SK-N-SH (cell line): Measurements from ENCODE around the gene HES1. TPM values are rescaled to one million over a fixed set of nuclear protein-coding genes. Genes with fewer than 3 reads are reported as not detected.

Experiments
- CTCF ChIA-PET: fragments of 300-600, 350-600 bp; formaldehyde crosslinking; extraction: SDS; loops from one replicate; lab custom pipeline; 2021; lab: Yijun Ruan, JAX
- POLR2A ChIA-PET: fragments of 350-600 bp; sonication (Branson Sonifier 250); formaldehyde crosslinking; extraction: SDS; loops from one replicate; lab custom pipeline; 2020; ENCODE audit warnings: antibody characterized with exemption, inconsistent platforms; lab: Yijun Ruan, JAX
- DNase-seq: peaks from one replicate; pipeline ENCODE4 v3.0.0; 2012
- H2AFZ ChIP-seq: fragments of 200-600 bp; sonication (generic); 2 replicates; pipeline ENCODE4 v1.8.1; 2016; ENCODE audit warnings: antibody characterized with exemption, mild to moderate bottlenecking, low read depth
- H3F3A ChIP-seq: fragments of 200-600 bp; sonication (generic); replicated peaks from 2 replicates; pipeline ENCODE3; 2016; ENCODE audit warnings: antibody characterized with exemption, mild to moderate bottlenecking; ENCODE audit not compliant: insufficient read depth
- H3K27ac ChIP-seq, 2 experiments: fragments of 200-500 bp in 1 of 2; fragments of 200-600 bp in 1 of 2; sonication (Bioruptor generic) in 1 of 2; sonication (generic), shearing (Covaris generic) in 1 of 2; 2 replicates each; pipeline versions ENCODE4 v1.5.1 to v1.6.1; 2014 to 2016; ENCODE audit warnings: low read depth in 2 of 2, inconsistent platforms in 1 of 2, low read length in 1 of 2, mild to moderate bottlenecking in 1 of 2, mixed read lengths in 1 of 2
- H3K27me3 ChIP-seq: fragments of 200-600 bp; sonication (generic), shearing (Covaris generic); 2 replicates; pipeline ENCODE4 v1.6.1; 2016; ENCODE audit warnings: mixed run types; ENCODE audit not compliant: insufficient read depth
- H3K36me3 ChIP-seq, 2 experiments: fragments of 200-500 bp in 1 of 2; fragments of 200-600 bp in 1 of 2; sonication (Bioruptor generic) in 1 of 2; sonication (generic) in 1 of 2; replicated peaks in 1 of 2; 2 replicates each; pipeline versions ENCODE3 to v1.5.1; 2014 to 2016; ENCODE audit warnings: low read length in 1 of 2, mild to moderate bottlenecking in 1 of 2; ENCODE audit not compliant: insufficient read depth in 2 of 2, control insufficient read depth in 1 of 2
- H3K4me1 ChIP-seq, 2 experiments: fragments of 200-500 bp in 1 of 2; fragments of 200-600 bp in 1 of 2; sonication (Bioruptor generic) in 1 of 2; sonication (generic), shearing (Covaris generic) in 1 of 2; 2 replicates each; pipeline versions ENCODE4 v1.5.1 to v1.6.1; 2014 to 2016; ENCODE audit warnings: low read depth in 1 of 2, low read length in 1 of 2, mixed run types in 1 of 2; ENCODE audit not compliant: insufficient read depth in 2 of 2, control insufficient read depth in 1 of 2
- H3K4me2 ChIP-seq: fragments of 200-600 bp; sonication (generic), shearing (Covaris generic); 2 replicates; pipeline ENCODE4 v1.6.1; 2017; ENCODE audit warnings: mixed run types
- H3K4me3 ChIP-seq, 2 experiments: fragments of 200-500 bp in 1 of 2; fragments of 200-600 bp in 1 of 2; sonication (Bioruptor generic) in 1 of 2; sonication (generic), shearing (Covaris generic) in 1 of 2; 2 replicates each; pipeline versions ENCODE4 v1.5.1 to v1.8.1; 2014 to 2016; ENCODE audit warnings: low read depth in 2 of 2, inconsistent platforms in 1 of 2, low read length in 1 of 2, mild to moderate bottlenecking in 1 of 2, mixed read lengths in 1 of 2, moderate library complexity in 1 of 2
- H3K79me2 ChIP-seq: fragments of 200-600 bp; sonication (generic); 2 replicates; pipeline ENCODE4 v1.8.1; 2017; ENCODE audit warnings: mild to moderate bottlenecking; ENCODE audit not compliant: insufficient read depth
- H3K9ac ChIP-seq: fragments of 200-600 bp; sonication (generic); 2 replicates; pipeline ENCODE4 v1.6.1; 2017; ENCODE audit warnings: mixed run types
- H3K9me2 ChIP-seq: fragments of 200-600 bp; sonication (generic); 2 replicates; pipeline ENCODE4 v1.6.1; 2017; ENCODE audit warnings: mixed run types
- H3K9me3 ChIP-seq: fragments of 200-600 bp; sonication (generic); 2 replicates; pipeline ENCODE4 v1.6.1; 2017; ENCODE audit warnings: mixed run types, mild to moderate bottlenecking, moderate library complexity
- H4K20me1 ChIP-seq: fragments of 200-600 bp; sonication (generic); 2 replicates; pipeline ENCODE4 v1.6.1; 2017; ENCODE audit warnings: mild to moderate bottlenecking, mixed run types; ENCODE audit not compliant: insufficient read depth
- CHD2 ChIP-seq: fragments of 150-350 bp; IDR thresholded peaks from 2 replicates; pipeline ENCODE4 v1.6.1; 2018; ENCODE audit warnings: low read length; ENCODE audit not compliant: partially characterized antibody
- CTCF ChIP-seq: fragments of 200-600 bp; sonication (generic); IDR thresholded peaks from 2 replicates; pipeline ENCODE4 v1.6.1; 2017; ENCODE audit warnings: antibody characterized with exemption, mild to moderate bottlenecking, moderate library complexity
- EP300 ChIP-seq, 2 experiments: IDR thresholded peaks; 2 replicates each; pipeline versions ENCODE4 v1.4.0 to v1.6.1; 2012; ENCODE audit warnings: borderline replicate concordance in 1 of 2, low read depth in 1 of 2, low read length in 1 of 2
- EZH2phosphoT487 ChIP-seq: fragments of 200-600 bp; sonication (generic); IDR thresholded peaks from 2 replicates; pipeline ENCODE4 v1.6.1; 2017; ENCODE audit warnings: low read depth, mixed run types, mild to moderate bottlenecking, antibody characterized with exemption, moderate library complexity, borderline replicate concordance
- FOSL2 ChIP-seq: IDR thresholded peaks from 2 replicates; pipeline ENCODE4 v1.4.0; 2012; ENCODE audit warnings: low read depth, mild to moderate bottlenecking, moderate library complexity, borderline replicate concordance
- FOXJ3 ChIP-seq: sonication (generic); formaldehyde crosslinking; IDR thresholded peaks from 2 replicates; pipeline ENCODE4 v1.5.1; 2020; ENCODE audit warnings: mild to moderate bottlenecking, missing genetic modification reagents
- FOXM1 ChIP-seq: IDR thresholded peaks from 2 replicates; pipeline ENCODE4 v1.4.0; 2012; ENCODE audit warnings: low read depth, mild to moderate bottlenecking
- JUND ChIP-seq: IDR thresholded peaks from 2 replicates; pipeline ENCODE4 v1.4.0; 2012
- MAX ChIP-seq: IDR thresholded peaks from 2 replicates; pipeline ENCODE4 v1.4.0; 2012; ENCODE audit warnings: low read depth
- NFIC ChIP-seq: IDR thresholded peaks from 2 replicates; pipeline ENCODE4 v1.4.0; 2012; ENCODE audit warnings: borderline replicate concordance
- NRF1 ChIP-seq: IDR thresholded peaks from 2 replicates; pipeline ENCODE4 v1.6.1; 2012; ENCODE audit warnings: low read depth, mild to moderate bottlenecking, low read length
- PBX3 ChIP-seq: IDR thresholded peaks from 2 replicates; pipeline ENCODE4; 2012
- RAD21 ChIP-seq: IDR thresholded peaks from 2 replicates; pipeline ENCODE4 v1.6.1; 2012; ENCODE audit warnings: mild to moderate bottlenecking, low read length
- REST ChIP-seq: IDR thresholded peaks from 2 replicates; pipeline ENCODE4 v1.6.1; 2012; ENCODE audit warnings: mild to moderate bottlenecking, low read depth, low read length, moderate library complexity
- SMC3 ChIP-seq: IDR thresholded peaks from 2 replicates; pipeline ENCODE4 v1.6.1; 2012; ENCODE audit warnings: low read depth, low read length, improper control_type of control experiment
- TCF12 ChIP-seq: IDR thresholded peaks from 2 replicates; pipeline ENCODE4 v1.4.0; 2012
- USF1 ChIP-seq: IDR thresholded peaks from 2 replicates; pipeline ENCODE4 v1.4.0; 2012; ENCODE audit warnings: low read depth, borderline replicate concordance
- USF2 ChIP-seq: fragments of 150-350 bp; IDR thresholded peaks from 2 replicates; pipeline ENCODE4 v1.6.1; 2017; ENCODE audit warnings: antibody characterized with exemption, low read length, low read depth, borderline replicate concordance
- WGBS: methylation state at CpG from one replicate; pipeline ENCODE4 v1.1.6; 2017; ENCODE audit warnings: low lambda C conversion rate; 5-methylcytosine and 5-hydroxymethylcytosine counted together
- polyA plus RNA-seq, 3 experiments: library from polyadenylated mRNA; depleted of rRNA; stranded (reverse); fragments of >200 nt; gene quantifications; 2 replicates each; pipeline ENCODE4 v1.2.3, GENCODE V29; 2012
- TF ChIP-seq, protein P1 (sequence below): IDR thresholded peaks from 2 replicates; pipeline ENCODE4 v1.4.0; 2012; ENCODE audit warnings: low read depth, borderline replicate concordance

HES1 gene
- polyA plus RNA-seq, 1 of the 3 experiments (the other 2 are of a cell fraction): 225 TPM

DNA sequence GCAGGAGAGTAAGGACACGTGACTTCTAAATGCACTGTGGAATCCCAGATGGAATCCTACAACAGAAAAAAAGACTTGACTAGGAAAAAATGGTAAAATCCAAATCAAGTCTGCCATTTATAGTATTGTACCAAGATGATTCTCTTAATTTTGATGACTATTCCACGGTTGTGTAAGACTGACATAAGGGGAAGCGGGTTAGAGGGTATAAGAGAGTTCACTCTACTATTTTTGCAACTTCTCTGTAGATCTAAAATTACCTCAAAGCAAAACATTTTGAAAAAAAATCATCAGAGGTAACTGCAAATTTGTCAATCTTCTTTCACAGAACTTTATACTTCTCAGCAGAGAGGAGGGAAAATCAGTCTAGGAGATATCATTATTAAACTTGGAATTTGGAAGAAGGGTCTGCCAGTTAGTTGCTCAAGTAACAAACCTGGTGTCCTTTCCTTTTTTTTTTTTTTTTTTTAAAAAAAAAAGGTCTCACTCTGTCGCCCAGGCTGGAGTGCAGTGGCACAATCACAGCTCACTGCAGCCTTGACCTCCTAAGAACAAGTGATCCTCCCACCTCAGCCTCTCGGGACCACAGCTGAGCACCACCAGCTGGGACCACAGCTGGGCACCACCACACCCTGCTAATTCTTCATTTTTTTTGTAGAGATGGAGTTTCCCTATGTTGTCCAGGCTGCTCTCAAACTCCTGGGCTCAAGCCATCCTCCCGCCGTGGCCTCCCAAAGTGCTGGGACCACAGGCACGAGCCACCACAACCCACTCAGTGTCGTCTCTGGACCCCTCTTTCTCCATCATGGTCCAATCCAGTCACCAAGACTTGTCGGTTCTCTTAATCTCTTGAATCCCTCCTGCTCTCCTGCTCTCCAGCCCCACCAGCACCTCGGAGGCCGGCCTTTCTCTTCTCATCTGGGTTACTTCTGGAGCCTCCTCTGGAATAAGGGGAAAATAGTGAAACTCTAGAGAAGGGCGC lies 14.9 kb upstream of the HES1 start:
- no peaks in the 10 kb centered on the region for H3K79me2 ChIP-seq
- TF ChIP-seq EP300 (IDR thresholded peaks at IDR 0.05; ENCODE audit: borderline replicate concordance in 1 of 2, low read depth in 1 of 2, low read length in 1 of 2) (no peak), RAD21 (no peak), MAX (no peak), FOSL2 (no peak), REST (no peak), PBX3 (no peak), EZH2phosphoT487 (no peak), JUND (no peak), CHD2 (no peak), NRF1 (no peak), CTCF (no peak), USF2 (no peak), FOXJ3 (no peak), NFIC (no peak), TCF12 (no peak), USF1 (no peak), FOXM1 (no peak), SMC3 (no peak)
- TF ChIP-seq, protein P1, sequence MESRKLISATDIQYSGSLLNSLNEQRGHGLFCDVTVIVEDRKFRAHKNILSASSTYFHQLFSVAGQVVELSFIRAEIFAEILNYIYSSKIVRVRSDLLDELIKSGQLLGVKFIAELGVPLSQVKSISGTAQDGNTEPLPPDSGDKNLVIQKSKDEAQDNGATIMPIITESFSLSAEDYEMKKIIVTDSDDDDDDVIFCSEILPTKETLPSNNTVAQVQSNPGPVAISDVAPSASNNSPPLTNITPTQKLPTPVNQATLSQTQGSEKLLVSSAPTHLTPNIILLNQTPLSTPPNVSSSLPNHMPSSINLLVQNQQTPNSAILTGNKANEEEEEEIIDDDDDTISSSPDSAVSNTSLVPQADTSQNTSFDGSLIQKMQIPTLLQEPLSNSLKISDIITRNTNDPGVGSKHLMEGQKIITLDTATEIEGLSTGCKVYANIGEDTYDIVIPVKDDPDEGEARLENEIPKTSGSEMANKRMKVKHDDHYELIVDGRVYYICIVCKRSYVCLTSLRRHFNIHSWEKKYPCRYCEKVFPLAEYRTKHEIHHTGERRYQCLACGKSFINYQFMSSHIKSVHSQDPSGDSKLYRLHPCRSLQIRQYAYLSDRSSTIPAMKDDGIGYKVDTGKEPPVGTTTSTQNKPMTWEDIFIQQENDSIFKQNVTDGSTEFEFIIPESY: no peak
- no peak overlapping the region for H3K9ac ChIP-seq
- no peak overlapping the region for H3K27ac ChIP-seq
- DNase-seq: no peak
- H3K27me3 ChIP-seq: peaks cover 4% of the 10 kb centered on the region; the same call in 1 of the 2 replicates
- H2AFZ ChIP-seq: no peak overlapping the region
- no peak overlapping the region for H3K4me2 ChIP-seq
- no peaks in the 10 kb centered on the region for H4K20me1 ChIP-seq
- H3K4me3 ChIP-seq: no peak overlapping the region
- H3K36me3 ChIP-seq: no peaks in the 10 kb centered on the region
- ChIA-PET CTCF (no interaction called here), POLR2A (no interaction called here)
- WGBS: 73% methylated on average over 13 of the region's 13 CpGs
- H3K9me2 ChIP-seq: no peaks in the 10 kb centered on the region
- no peaks in the 10 kb centered on the region for H3K4me1 ChIP-seq
- no peaks in the 10 kb centered on the region for H3K9me3 ChIP-seq
- no peaks in the 10 kb centered on the region for H3F3A ChIP-seq
